Measurements from ENCODE around the gene AMBP. TPM values are rescaled to one million over a fixed set of nuclear protein-coding genes. Genes with fewer than 3 reads are reported as not detected.

AMBP gene
- total and polyA plus RNA-seq, 2 of the 13 experiments (the other 11 are each of a cell fraction or from before 2014, with no cell fraction given): 1,510 to 2,580 TPM

DNA sequence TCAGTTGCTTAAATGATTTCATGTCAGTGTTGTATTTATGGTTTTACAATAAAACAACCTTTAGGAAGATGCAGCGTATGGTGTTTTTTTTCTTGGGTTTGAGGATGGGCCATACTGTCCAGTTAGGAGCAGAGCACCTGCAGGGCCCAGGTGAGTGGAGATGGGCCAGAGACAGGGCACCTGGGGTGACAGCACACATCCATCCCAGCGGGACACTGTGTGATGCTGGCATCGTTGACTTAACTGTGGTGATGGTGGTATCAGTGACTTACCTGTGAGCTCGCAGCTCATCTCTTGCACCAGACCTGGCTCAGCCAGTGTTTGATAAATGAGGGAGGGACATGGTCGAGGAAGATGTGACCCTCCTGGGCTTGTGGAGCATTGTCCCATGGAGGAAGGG lies 21.6 kb downstream of the AMBP start (continued):
- TF ChIP-seq, protein P1, sequence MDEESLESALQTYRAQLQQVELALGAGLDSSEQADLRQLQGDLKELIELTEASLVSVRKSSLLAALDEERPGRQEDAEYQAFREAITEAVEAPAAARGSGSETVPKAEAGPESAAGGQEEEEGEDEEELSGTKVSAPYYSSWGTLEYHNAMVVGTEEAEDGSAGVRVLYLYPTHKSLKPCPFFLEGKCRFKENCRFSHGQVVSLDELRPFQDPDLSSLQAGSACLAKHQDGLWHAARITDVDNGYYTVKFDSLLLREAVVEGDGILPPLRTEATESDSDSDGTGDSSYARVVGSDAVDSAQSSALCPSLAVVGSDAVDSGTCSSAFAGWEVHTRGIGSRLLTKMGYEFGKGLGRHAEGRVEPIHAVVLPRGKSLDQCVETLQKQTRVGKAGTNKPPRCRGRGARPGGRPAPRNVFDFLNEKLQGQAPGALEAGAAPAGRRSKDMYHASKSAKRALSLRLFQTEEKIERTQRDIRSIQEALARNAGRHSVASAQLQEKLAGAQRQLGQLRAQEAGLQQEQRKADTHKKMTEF (CRISPR knock-in tag; IDR thresholded peaks at IDR 0.05): no peak
- TF ChIP-seq SP1 (IDR thresholded peaks at IDR 0.05) (no peak), SP1 (CRISPR knock-in tag; IDR thresholded peaks at IDR 0.05) (no peak), ZNF543 (CRISPR knock-in tag; IDR thresholded peaks at IDR 0.05) (no peak), TBX3 (IDR thresholded peaks at IDR 0.05; ENCODE audit: borderline replicate concordance) (no peak), NONO (IDR thresholded peaks at IDR 0.05) (no peak), NONO (CRISPR knock-in tag; conservative IDR thresholded peaks at IDR 0.05) (no peak), GTF2F1 (IDR thresholded peaks at IDR 0.05; ENCODE audit: low read length) (no peak)
- TF ChIP-seq, protein P2, sequence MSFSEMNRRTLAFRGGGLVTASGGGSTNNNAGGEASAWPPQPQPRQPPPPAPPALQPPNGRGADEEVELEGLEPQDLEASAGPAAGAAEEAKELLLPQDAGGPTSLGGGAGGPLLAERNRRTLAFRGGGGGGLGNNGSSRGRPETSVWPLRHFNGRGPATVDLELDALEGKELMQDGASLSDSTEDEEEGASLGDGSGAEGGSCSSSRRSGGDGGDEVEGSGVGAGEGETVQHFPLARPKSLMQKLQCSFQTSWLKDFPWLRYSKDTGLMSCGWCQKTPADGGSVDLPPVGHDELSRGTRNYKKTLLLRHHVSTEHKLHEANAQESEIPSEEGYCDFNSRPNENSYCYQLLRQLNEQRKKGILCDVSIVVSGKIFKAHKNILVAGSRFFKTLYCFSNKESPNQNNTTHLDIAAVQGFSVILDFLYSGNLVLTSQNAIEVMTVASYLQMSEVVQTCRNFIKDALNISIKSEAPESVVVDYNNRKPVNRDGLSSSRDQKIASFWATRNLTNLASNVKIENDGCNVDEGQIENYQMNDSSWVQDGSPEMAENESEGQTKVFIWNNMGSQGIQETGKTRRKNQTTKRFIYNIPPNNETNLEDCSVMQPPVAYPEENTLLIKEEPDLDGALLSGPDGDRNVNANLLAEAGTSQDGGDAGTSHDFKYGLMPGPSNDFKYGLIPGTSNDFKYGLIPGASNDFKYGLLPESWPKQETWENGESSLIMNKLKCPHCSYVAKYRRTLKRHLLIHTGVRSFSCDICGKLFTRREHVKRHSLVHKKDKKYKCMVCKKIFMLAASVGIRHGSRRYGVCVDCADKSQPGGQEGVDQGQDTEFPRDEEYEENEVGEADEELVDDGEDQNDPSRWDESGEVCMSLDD (CRISPR knock-in tag; IDR thresholded peaks at IDR 0.05; ENCODE audit: borderline replicate concordance): no peak

DNA sequence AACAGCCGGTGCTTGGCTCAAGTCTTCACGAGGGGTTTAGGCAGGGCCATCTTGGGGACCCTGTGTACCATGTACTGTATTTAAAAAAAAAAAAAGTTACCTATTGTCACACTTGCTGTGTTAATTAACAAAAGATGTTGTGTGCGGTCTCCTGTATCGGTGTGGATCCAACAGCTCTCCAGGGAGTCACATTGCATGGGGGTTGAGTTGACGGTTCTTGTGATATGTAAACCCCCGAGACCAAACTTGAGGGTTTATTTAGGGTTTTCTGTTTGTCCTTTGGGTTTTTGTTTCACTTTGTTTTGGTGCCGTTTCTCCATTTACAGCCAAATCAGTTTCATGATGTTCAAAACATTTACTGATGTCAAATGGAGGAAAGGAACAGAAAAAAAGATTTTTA lies 22.2 kb downstream of the AMBP start:
- Histone ChIP-seq H4K20me1 (ENCODE audit: insufficient read depth, low read length) (peaks cover 17% of the 10 kb centered on the region), H3K4me2 (ENCODE audit: low read depth, low read length) (no peak overlapping the region), H3K27ac (ENCODE audit: extremely low read length, insufficient read depth, low read length) (no peak overlapping the region), H3K79me2 (ENCODE audit: insufficient read depth, low read length) (no peaks in the 10 kb centered on the region), H3K9ac (ENCODE audit: insufficient read depth, low read depth, low read length) (no peak overlapping the region), H3K4me1 (ENCODE audit: insufficient read depth, low read length) (peaks cover 29% of the 10 kb centered on the region), H2AFZ (ENCODE audit: low read length) (no peak overlapping the region), H3K9me3 (ENCODE audit: low read length) (no peaks in the 10 kb centered on the region), H3K4me3 (replicated peaks in 1 of 3; ENCODE audit: insufficient read depth in 1 of 3, low read depth in 2 of 3, low read length in 3 of 3) (no peak overlapping the region), H3K27me3 (ENCODE audit: control insufficient read depth in 1 of 2, insufficient read depth in 2 of 2, low read length in 2 of 2) (peaks cover 2 to 6% of the 10 kb centered on the region in 2 experiments; a peak in 3 of 5 replicates), H3K36me3 (replicated peaks in 1 of 2; ENCODE audit: control insufficient read depth in 1 of 2, insufficient read depth in 2 of 2, low read length in 2 of 2) (peaks cover under 1 to 11% of the 10 kb centered on the region in 2 experiments; a peak in 3 of 5 replicates)
- FAIRE-seq (no peak), DNase-seq (ENCODE audit: low spot score) (no peak), ATAC-seq (no peak)
- POLR2A ChIA-PET: no interaction called here
- no TSS peak for BruUV-seq (replicated peaks)
- intact Hi-C loops (cut with micrococcal nuclease; ENCODE audit: unreplicated experiment): no loop called here
- in situ Hi-C loops (cut with HindIII; ENCODE audit: extremely low pct_ligation_motif_present, low pct_unique_long_range_greater_than_20kb): no loop called here
- CTCF ChIA-PET (ENCODE audit: low intra/inter-chr PET ratio, low total read pairs): no interaction called here
- 76% methylated on average over 7 of the region's 7 CpGs for WGBS (ENCODE audit: low lambda C conversion rate)
- TF ChIP-seq ZNF841 (CRISPR knock-in tag; IDR thresholded peaks at IDR 0.05; ENCODE audit: borderline replicate concordance): no peak
- no peak for TF ChIP-seq ZC3H13 (CRISPR knock-in tag; IDR thresholded peaks at IDR 0.05)
- no peak for TF ChIP-seq YEATS4 (CRISPR knock-in tag; IDR thresholded peaks at IDR 0.05; ENCODE audit: borderline replicate concordance)
- TF ChIP-seq MIER2 (CRISPR knock-in tag; IDR thresholded peaks at IDR 0.05): no peak
- TF ChIP-seq, protein P3, sequence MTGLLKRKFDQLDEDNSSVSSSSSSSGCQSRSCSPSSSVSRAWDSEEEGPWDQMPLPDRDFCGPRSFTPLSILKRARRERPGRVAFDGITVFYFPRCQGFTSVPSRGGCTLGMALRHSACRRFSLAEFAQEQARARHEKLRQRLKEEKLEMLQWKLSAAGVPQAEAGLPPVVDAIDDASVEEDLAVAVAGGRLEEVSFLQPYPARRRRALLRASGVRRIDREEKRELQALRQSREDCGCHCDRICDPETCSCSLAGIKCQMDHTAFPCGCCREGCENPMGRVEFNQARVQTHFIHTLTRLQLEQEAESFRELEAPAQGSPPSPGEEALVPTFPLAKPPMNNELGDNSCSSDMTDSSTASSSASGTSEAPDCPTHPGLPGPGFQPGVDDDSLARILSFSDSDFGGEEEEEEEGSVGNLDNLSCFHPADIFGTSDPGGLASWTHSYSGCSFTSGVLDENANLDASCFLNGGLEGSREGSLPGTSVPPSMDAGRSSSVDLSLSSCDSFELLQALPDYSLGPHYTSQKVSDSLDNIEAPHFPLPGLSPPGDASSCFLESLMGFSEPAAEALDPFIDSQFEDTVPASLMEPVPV (CRISPR knock-in tag; IDR thresholded peaks at IDR 0.05): no peak
- TF ChIP-seq, protein P4, sequence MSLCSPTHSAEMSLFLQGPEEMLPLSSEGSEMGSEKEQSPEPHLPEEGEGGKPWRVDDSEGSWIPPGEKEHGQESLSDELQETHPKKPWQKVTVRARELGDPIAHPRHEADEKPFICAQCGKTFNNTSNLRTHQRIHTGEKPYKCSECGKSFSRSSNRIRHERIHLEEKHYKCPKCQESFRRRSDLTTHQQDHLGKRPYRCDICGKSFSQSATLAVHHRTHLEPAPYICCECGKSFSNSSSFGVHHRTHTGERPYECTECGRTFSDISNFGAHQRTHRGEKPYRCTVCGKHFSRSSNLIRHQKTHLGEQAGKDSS (CRISPR knock-in tag; IDR thresholded peaks at IDR 0.05; ENCODE audit: borderline replicate concordance, low read depth): no peak
- TF ChIP-seq, protein P5, sequence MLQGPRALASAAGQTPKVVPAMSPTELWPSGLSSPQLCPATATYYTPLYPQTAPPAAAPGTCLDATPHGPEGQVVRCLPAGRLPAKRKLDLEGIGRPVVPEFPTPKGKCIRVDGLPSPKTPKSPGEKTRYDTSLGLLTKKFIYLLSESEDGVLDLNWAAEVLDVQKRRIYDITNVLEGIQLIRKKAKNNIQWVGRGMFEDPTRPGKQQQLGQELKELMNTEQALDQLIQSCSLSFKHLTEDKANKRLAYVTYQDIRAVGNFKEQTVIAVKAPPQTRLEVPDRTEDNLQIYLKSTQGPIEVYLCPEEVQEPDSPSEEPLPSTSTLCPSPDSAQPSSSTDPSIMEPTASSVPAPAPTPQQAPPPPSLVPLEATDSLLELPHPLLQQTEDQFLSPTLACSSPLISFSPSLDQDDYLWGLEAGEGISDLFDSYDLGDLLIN (CRISPR knock-in tag; IDR thresholded peaks at IDR 0.05; ENCODE audit: borderline replicate concordance): no peak
- no peak for TF ChIP-seq ZNF672 (CRISPR knock-in tag; IDR thresholded peaks at IDR 0.05)
- TF ChIP-seq ZNF354B (CRISPR knock-in tag; IDR thresholded peaks at IDR 0.05): no peak
